Posterior cingulate gyrus (tissue), 11 donors: ENCODE data around the gene TPMT.
A peak's percentile ranks its signal among the peaks of the same experiment; 100 is the strongest.
"Not testable (repeated sequence)": the region's sequence is repeated elsewhere in the genome, so short reads cannot be mapped to it uniquely, and the experiment has no call there.

Experiments
- DNase-seq, 10 donors: peaks; one replicate each; pipeline versions ENCODE4 v3.0.0 to v3.0.0-alpha.2; 2020 to 2021; ENCODE audit warnings: mixed read lengths in 3 of 10
- intact Hi-C: fragments of 100-400 bp; cut with DNase I; formaldehyde crosslinking; loops from one replicate; pipeline ENCODE4 v1.15.1; 2023

Gene TPMT

DNA sequence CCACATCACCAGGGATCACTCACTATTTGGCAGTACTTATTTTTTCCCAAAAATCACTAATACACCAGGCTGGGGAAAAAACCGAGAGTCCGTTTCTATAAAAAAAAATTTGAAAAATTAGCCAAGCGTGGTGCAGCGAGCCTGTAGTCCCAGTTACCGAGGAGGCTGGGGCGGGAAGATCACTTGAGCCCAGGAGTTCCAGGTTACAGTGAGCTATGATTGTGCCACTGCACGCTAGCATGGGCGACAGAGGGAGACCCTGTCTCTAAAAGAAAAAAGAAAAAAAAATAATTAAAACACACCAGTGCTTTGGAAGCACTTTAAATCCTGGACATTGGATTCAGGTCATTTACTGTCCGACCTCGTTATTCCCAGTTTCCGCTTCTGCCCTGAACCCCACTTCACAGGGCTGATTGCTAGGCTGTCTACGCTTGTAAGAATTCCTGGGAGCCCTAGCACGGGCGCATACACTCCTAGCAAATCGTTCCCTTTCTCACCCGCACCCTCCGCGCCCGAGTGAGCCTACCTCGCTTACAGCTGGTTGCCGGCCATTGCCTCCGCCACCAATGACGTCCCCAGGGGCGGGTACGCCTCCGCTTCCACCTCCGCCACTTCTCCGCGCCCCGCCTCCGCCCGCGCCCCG lies at the start of gene TPMT:
TSS of gene TPMT (minus strand) at position 571 of the 643 bp plus-strand sequence. CDS start 5,950 bp downstream, outside the sequence.
- intact Hi-C loops, result loop anchor here (1.0 to 10.0 kb wide), 2 partner anchors 110 to 170 kb away; partner anchors contain the start of genes DEK and KIF13A
- peak in 3 of 10 donors; percentile 7 to 21 (median 12) for DNase-seq

DNA sequence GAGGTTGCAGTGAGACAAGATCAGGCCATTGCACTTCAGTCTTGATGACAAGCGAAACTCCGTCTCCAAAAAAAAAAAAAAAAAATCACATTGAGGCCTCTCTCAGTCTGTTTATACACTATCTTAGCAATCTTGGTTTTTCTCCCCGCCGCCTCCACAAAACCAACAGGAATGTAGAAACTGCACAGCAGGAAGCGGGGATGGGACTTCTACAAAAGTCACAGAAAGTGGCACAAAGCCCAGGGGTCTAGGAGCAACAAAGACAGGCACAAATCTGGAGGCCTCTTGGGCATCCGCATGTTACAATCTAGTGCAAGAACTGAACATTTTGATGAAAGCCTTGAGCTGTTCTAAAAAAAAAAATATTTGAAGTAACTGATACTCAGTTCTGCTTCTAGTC lies 48.9 kb upstream of the TPMT start:
- intact Hi-C loops, result no loop called here
- DNase-seq, result no peak

DNA sequence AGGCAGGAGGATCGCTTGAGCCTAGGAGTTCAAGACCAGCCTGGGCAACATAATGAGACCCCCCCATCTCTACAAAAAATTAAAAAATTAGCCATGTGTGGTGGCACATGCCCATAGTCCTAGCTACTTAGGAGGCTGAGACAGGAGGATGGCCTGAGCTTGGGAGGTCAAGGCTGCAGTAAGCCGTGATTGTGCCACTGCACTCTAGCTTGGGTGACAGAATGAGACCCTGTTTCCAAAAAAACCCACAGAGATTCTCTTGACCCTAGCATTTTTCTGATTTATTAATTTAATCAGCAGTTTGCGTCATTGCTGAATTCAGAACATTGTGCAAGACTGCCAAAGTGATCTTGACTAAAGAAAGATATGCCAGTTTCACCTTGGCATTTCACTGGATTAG lies 37.1 kb upstream of the TPMT start:
- intact Hi-C loops, result no loop called here
- no peak for DNase-seq

DNA sequence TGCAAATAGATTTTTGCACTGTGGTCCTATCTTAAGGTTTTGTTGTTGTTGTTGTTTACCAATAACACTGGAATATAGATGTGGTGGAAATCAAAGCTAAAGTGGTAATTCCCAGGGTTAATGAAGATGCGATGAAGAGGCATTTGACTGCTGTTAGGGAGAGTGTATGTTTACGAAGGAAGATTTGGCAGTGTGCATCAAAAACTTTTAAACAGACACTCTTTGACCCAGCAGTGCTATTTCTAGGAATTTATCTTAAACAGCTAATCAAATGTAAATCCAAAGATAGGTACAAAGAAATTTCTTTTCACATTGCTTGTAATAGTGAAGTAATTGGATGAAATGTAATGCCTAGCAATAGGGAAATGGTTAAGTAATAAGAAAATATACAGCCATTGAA lies 34.3 kb upstream of the TPMT start:
- DNase-seq, result no peak
- intact Hi-C loops, result no loop called here

DNA sequence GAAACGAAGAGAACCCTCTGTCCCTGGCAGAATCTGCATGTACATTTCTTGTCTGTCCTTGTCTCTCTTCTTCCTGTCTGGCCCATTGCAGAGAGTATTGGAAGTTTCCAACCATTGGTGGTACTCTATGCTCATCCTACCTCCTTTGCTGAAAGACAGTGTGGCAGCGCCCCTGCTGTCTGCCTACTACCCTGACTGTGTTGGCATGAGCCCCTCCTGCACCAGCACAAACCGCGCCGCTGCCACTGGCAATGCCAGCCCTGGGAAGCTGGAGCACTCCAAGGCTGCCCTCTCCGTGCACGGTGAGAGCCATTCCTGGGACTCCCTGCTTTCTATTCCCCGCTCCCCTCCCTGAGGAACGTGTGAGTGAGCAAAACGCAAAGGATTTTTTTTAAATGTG lies 32.8 kb upstream of the TPMT start:
- no peak for DNase-seq
- intact Hi-C loops, result no loop called here

DNA sequence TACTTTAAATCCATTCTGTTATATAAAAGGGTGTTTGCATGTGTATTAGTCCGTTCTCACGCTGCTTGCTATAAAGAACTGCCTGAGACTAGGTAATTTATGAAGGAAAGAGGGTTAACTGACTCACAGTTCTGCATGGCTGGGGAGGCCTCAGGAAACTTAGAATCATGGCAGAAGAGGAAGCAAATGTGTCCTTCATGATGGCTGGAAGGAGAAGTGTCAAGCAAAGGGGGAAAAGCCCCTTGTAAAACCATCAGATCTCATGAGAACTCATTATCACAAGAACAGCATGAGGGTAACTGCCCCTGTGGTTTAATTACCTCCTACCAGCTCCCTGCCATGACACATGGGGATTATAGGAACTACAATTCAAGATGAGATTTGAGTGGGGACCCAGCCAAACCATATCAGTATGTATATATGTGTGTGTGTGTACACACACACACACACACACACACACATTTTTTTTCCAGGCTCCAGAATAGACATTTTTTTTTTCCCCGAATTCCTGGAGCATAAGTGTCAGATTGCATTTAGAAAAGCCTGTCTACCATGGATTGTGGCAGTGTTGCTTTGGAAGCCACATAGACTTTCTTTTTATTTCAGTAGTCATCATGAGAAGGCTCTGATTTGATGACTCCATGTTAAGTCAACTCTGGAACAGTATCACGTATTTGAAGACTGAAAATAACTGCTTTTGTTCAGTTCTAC lies 31.8 kb upstream of the TPMT start:
- intact Hi-C loops, result no loop called here
- DNase-seq, result no peak

DNA sequence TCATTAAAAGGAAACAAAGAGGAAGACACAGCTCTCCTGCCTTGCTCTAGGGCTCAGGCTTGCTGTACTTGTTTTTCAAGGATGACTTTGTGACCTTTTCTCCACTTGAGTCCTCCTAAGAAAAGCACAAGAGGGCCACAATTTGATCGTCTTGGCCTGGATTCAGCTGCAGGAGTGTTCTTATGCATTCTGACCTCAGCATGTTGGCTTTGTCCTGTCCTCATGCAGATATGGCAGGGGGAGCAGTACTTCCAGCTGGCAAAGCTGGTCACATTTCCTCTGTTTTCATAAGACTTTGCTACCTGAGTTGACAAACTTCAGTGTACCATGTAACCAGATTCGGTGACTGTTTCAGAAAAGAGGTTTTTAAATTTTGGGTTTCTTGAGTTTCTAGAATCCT lies 31.2 kb upstream of the TPMT start:
- intact Hi-C loops, result no loop called here
- DNase-seq, result no peak

DNA sequence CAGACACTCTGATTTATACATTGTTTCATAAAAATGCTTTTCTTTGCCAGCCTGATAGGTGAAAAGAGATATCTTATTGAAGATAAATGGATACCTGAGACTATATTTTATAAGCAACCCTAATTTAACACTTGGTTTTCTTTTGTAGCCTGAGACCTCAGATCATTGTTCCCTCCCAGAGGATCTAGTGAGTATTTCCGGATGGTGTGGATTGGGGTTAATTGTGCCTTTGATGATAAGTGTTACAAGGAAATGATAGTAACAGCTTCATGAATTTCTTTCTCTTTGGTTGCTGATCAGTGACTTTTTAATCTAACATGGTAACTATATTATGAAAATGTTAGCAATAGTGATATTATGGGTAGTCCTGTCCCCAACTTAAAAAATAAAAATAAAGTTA lies 30.7 kb upstream of the TPMT start:
- no peak for DNase-seq
- intact Hi-C loops, result no loop called here

DNA sequence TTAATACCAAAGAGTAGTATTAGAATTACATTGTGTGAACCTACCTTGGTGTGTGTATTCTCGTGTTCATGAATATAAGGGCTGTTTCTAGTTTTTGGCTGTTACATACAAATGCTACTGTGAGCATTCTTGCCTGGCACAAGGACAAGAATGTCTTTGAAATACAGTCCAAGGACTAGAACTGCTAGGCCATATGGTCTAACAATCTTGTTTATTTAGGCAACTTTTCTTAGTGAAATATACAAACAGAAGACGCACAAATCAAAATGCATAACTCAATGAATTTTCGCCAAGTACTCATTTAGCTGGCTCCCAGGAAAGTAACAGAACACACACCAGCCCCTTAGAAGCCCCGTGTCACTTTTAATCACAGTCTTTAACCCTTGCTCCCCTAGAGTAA lies 28.9 kb upstream of the TPMT start:
- no peak for DNase-seq
- intact Hi-C loops, result no loop called here

DNA sequence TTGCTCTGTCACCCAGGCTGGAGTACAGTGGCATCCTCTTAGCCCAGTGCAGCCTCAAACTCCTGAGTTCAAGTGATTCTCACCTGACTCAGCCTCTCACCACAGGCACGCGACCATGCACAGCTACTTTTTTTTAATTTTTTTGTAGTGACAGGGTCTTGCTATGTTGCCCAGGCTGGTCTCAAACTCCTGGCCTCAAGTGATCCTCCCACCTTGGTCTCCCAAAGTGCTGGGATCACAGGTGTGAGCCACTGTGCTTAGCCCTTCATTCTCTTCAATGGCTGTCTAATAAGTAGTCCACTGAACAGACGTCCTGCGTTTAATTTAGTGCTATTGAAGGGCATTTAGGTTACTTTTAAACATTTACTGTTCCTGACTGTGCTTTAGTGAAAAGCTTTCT lies 27.7 kb upstream of the TPMT start:
- intact Hi-C loops, result no loop called here
- DNase-seq, result no peak

DNA sequence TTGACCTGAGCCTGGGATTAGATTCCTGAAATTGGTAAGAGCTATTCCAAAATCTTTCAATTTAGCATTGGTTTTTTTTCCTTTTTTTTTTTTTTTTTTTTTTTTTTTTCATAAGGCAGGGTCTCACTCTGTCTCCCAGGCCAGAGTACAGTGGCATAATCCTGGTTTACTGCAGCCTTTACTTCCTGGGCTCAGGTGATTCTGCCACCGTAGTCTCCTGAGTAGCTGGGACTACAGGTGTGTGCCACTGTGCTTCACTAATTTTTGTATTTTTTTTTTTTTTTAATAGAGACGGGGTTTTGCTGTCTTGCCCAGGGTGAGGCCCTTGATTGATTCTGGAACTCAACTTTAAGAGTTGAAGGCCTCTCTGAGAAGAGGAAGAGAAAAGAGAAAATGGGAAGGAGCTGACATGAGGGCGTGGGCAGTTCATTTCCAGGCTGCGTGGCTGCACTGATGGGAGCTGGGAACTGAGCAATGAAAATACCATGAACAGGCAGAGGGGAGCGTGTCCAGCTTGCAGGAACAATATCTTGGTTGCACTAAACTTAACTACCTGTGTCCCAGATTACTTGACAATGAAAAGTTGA lies 25.0 kb upstream of the TPMT start:
- intact Hi-C loops, result no loop called here

DNA sequence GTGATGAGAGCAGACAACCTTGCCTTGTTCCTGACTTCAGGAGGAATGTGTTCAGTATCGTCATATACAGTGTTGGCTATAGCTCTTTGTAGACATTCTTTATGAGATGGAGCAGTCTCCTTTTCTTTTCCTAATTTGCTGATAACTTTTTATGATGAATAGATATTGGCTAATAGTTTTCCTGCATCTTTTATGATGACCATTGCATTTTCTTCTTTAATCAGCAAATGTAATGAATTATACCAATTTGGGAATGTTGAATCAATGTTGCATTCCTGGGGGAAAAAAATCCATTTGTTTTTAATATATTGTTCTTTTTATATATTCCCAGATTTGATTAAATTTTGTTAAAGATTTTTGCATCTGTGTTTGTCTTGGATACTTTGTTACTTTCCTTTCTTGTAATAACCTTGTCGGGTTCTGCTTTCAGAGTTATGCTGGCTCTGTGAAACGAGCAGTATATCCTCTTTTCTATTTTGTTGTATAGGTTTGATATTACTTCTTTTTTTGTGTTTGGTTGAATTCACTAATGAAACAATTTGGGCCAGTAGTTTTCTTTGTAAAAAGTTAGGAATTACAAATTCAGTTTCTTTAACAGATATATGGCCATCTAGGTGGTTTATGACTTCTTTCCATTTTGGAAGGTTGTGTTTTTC lies 24.2 kb upstream of the TPMT start:
- no peak for DNase-seq
- intact Hi-C loops, result no loop called here

More for the DNA sequence above, 25.0 kb upstream of the TPMT start:
- peak in 1 of 10 donors; percentile 11 for DNase-seq

DNA sequence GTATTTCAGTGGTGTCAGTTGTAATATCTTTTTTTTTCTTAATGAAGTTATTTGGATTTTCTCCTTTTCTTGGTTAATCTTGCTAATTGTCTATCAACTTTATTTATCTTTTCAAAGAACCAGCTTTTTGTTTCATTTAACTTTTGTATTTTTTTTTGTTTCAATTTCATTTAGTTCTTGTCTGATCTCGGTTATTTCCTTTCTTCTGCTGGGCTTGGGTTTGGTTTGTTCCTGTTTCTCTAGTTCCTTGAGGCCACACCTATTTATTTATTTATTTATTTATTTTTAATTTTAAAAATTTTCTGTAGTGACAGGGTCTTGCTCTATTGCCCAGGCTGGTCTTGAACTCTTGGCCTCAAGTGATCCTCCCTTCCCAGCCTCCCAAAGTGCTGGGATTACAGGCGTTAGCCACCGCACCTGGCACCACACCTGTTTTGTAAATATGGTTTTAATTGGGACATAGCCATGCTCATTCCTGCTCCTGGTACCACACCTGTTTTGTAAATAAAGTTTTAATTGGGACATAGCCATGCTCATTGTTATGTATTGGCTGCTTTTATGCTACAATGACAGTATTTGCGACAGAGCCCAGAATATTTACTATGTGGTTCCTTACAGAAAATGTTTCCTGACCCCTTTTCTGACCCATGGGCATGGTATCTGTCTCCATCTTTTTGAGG lies 22.5 kb upstream of the TPMT start:
- DNase-seq, result no peak
- intact Hi-C loops, result no loop called here

DNA sequence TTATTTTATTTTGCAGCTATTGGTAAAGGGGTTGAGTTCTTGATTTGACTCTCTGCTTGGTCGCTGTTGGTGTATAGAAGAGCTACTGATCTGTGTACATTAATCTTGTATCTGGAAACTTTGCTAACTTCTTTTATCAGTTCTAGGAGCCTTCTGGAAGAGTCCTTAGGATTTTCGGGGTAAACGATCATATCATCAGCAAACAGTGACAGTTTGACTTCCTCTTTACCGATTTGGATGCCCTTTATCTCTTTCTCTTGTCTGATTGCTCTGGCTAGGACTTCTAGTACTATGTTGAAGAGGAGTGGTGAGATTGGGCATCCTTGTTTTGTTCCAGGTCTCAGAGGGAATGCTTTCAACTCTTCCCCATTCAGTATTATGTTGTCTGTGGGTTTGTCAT lies 21.3 kb upstream of the TPMT start:
- DNase-seq, intact Hi-C loops: not testable (repeated sequence)

DNA sequence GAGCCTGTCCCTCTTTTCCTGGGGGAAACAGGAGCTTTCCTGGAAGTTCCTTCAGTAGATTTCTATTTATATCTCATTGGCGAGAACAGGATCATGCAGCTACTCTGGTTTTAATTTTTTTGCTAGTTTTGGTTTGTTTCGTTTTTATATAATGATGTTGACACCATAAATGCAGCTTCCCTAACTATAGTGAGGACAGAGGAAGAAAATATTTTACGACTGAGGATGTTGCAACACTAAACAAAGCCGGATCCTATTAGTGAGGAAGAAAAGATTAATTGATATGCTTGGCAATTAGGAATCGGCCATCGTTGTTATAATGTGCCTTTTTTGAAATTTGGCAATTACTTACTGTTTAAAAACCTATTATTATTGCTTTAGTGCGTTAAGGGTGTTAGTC lies 17.0 kb upstream of the TPMT start:
- intact Hi-C loops, result no loop called here
- no peak for DNase-seq

DNA sequence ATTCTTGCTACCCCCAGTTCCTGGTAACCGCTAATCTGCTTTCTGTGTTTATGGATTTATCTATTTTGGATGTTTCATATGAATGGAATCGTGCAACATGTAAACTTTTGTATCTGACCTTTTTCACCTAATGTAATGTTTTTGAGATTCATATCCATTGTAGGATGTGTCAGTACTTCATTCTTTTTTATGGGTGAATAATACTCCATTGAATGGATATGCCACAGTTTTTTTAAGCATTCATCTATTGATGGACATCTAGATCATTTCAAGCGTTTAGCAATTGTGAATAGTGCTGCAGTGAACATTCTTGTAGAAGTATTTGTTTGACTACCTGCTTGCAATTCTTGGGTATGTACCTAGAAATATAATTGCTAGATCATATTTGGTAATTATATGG lies 13.4 kb upstream of the TPMT start:
- intact Hi-C loops, result no loop called here

DNA sequence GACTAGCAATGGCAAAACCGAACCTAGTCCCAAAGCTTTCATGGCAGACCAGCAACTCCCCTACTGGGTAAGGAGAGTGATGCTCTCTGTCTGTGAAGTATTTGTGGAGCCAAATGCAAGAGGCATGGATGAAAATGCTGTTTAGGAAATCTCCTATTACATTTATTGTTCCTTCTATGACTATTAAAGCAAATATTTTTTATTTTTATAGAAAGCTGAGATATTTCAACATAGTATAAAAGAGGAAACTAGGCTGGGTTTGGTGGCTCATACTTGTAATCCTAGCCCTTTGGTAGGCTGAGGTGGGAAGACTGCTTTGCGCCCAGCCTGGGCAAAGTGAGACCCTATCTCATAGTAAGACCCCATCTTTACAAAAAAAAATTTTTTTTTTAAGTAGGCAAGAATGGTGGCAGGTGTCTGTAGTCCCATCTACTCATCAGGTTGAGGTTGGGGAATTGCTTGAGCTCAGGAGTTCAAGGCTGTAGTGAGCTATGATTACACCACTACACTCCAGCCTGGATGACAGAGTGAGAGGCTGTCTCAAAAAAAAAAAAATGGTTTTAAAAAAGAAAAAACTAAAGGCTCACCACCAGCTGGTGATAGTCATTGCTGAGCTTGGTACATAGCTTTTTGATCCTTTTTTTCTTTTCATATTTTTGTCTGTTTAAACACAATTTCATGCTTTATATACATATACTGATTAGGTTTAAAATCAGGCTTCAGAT lies 11.6 kb upstream of the TPMT start:
- DNase-seq, result no peak
- intact Hi-C loops, result no loop called here

More for the DNA sequence above, 13.4 kb upstream of the TPMT start:
- no peak for DNase-seq

DNA sequence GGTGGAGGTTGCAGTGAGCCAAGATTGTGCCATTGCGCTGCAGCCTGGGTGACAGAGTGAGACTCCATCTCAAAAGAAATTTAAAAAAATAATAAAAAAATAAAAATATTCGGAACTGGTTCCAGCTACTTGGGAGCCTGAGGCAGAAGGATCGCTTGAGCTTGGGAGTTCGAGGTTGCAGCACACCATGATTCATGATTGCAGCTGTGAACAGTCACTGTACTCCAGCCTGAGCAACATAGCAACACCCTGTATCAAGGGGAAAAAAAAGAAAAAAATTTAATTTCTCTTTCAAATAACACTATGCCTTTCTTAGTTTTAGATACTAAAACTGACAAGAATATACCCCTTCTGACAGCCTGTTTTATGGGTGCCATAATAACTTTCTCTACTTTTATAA lies 10.9 kb upstream of the TPMT start:
- DNase-seq, result no peak
- intact Hi-C loops, result no loop called here

DNA sequence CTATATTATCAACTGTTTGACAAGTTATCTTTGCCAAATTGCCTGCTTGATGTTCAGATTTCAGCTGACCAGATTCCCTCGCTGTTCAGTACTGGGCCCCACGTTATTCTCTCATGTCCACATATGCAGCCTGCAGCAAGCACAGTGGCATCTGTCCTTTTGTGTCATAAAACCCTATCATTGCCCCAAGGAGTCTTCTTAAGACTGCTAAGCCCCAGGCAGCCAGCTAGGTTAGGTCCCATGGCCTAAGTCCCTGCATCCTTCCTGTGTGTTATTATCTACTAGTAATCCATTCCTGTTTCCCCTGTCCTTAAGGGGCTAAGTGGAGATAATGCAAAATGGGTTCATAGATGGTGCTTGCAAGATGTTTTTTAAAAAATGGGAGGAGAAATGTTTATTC lies 7.5 kb upstream of the TPMT start:
- no peak for DNase-seq
- intact Hi-C loops, result no loop called here

DNA sequence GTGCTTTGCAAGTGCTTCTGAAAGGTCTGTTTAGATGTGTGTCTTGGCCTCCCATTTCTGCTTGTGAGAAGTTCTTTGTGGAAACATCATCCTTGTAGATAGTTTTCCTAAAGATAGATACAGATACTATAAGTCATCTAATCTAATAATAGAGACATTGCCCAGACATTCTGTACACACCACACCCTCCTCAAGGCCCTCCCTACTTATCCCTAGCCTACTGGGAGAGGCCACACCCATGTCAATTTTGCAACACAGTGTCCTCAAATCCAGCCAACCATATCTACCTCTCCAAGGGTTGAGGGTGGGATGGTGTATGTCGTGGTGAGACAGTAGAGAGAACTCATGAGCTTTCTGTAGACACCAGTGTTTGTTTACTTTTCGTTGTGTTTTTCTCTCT lies 6.6 kb upstream of the TPMT start:
- intact Hi-C loops, result no loop called here
- DNase-seq, result no peak
